ENCODE data around the gene HSPA12B.
"Not testable (repeated sequence)": the region's sequence is repeated elsewhere in the genome, so short reads cannot be mapped to it uniquely, and the experiment has no call there.

Gene HSPA12B

GRCh38 chr20:3788685-3789155 lies 56.2 kb downstream of the HSPA12B start:
- no peak for DNase-seq

DNA sequence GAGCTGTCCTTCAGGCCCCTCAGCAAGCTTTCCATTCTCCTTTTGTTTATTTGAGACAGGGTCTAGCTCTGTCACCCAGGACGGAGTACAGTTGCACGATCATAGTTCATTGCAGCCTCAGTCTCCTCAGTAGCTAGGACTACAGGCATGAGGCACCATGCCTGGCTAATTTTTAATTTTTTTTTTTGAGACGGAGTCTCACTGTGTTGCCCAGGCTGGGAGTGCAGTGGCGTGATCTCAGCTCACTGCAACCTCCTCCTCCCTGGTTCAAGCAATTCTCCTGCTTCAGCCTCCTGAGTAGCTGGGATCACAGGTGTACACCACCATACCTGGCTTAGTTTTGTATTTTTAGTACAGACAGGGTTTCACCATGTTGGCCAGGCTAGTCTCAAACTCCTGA lies 56.7 kb downstream of the HSPA12B start:
- not testable (repeated sequence) for DNase-seq

DNA sequence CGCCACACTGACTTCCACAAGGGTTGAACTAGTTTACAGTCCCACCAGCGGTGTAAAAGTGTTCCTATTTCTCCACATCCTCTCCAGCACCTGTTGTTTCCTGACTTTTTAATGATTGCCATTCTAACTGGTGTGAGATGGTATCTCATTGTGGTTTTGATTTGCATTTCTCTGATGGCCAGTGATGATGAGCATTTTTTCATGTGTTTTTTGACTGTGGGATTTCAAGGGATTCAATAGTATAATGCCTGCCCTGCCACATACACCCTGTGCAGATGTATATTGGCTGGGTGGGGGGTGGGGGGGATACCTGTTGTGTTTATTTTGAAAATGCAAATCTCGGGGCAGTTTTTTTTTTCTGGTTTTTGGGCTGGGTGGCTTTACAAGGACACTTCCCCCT lies 61.7 kb downstream of the HSPA12B start:
- DNase-seq: not testable (repeated sequence)

DNA sequence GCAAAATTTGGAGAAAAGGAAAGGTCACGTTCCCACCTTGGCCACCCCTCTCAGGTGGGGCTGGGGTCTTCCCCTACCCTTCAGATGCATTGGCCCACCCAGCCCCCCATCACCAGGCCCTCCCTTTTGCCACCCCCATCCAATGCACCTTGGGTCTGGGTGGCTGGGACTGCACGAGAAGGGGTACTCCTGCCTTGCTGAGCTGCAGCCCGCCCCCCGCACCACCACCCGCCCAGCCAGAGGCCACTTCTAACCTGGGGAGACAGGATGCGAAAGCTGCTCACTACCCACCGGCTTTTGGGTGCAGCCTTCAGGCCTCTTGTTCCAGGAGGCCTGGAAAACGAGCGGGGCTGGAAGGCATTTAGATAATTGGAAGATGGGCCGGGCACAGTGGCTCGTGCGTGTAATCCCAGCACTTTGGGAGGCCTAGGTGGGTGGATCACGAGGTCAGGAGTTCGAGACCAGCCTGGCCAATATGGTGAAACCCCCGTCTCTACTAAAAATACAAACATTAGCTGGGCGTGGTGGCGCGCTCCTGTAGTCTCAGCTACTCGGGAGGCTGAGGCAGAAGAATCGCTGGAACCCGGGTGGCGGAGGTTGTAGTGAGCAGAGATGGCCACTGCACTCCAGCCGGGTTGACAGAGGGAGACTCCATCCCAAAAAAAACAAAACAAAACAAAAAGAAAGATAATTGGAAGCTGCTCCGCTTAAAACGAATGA lies 62.4 kb downstream of the HSPA12B start:
- no peak for DNase-seq

- DNase-seq: peak; percentile 94
Observed at GRCh38 chr20:3795511-3796468, 63.3 kb downstream of the HSPA12B start, which contains the start of gene CDC25B. CDC25B (plus strand) TSS chr20:3796310; CDS start chr20:3796532, 222 bp downstream.

- DNase-seq: peak; percentile 41 to 46
Observed at GRCh38 chr20:3796477-3797225, 64.2 kb downstream of the HSPA12B start.

GRCh38 chr20:3797226-3797545 lies 64.7 kb downstream of the HSPA12B start:
- DNase-seq: peak; percentile 28 to 31

DNA sequence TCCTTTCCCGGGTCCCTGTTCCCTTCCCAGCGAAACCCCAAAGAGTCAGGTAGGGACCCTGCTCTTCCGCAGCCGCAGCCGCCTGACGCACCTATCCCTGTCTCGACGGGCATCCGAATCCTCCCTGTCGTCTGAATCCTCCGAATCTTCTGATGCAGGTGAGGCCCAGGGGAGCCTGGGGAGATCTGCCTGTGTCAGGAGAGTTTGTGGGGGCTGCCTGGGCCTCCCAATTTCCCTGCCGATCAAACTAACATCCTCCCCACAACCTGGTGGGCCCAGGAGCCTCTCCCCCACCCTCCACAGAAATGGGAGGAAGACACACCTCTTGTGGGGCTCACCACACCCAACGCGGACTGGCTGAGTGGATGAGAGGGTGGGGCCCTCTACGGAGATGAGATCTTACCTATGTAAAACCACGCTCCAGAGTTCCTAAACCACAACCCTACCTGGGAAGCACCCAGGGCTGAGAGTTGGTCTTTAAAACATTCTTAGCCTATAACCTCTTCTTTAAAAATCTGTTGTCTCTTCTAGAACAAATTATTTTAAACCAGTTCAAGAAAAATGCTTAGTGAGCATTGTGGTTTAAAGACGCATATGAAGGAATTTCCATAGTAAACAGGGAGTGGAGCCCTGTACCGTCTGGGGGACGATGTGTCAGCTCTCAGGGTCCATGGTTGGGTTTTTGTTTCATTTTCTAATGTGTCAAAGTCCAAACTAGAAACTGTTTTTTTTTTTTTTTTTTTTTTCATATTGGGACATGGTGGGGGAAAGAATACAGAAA lies 65.3 kb downstream of the HSPA12B start:
- peak; percentile 58 to 64 for DNase-seq

- peak in 1 of 2 experiments; percentile 15 for DNase-seq
Observed at GRCh38 chr20:3798373-3798768, 65.9 kb downstream of the HSPA12B start.

DNA sequence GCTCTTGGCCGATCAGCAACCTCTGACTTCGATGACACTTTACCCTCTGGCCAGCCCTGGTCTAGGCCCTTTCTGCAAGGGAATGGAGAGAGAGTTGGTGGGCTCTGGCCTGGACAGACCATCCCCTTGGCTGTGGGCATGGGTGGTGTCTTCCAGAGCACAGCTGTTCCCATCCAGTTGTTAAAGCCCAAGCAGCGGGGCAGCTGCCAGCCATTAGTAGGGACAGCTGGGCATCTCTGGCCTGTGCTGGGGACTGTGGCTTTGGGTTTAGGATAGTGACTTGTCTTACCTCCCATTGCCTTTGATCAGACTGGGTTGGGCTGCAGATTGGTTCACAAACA lies 66.4 kb downstream of the HSPA12B start:
- DNase-seq: no peak

GRCh38 chr20:3800256-3800877 lies 67.9 kb downstream of the HSPA12B start:
- no peak for DNase-seq

DNA sequence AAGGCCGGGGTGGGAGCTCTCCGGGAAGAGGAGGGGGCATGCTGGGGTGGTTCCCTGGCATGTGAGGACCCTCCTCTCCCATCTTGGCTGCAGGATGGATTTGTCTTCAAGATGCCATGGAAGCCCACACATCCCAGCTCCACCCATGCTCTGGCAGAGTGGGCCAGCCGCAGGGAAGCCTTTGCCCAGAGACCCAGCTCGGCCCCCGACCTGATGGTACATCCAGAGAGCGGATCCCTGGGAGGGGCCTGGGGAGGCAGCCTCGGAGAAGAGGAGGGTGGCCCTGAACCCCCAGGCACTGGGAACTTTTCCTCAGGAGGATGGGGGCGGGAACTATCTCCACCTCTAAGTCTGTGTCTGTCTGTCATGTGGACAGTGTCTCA lies 68.4 kb downstream of the HSPA12B start:
- DNase-seq: no peak

- peak in 1 of 2 experiments; percentile 30 for DNase-seq
Observed at GRCh38 chr20:3801299-3801698, 68.8 kb downstream of the HSPA12B start.

DNA sequence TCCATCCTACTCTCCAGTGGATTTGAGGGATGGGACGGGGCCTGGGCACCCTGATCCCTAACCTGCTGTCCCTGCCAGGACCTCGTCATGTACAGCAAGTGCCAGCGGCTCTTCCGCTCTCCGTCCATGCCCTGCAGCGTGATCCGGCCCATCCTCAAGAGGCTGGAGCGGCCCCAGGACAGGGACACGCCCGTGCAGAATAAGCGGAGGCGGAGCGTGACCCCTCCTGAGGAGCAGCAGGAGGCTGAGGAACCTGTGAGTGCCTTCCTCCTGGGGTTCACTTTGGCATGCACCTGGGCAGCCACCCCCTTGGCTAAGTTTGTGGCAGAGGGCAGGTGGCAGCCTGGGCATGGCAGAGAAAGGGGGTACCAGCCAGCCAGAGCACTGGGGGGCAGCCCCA lies 69.4 kb downstream of the HSPA12B start:
- DNase-seq: no peak

Data from activated T-cell treated with anti-CD3 and anti-CD28 coated beads, Interleukin-2, amount 50 U/mL, for 48 hours (primary cell).